MM.1S (cell line): ENCODE measurements around the gene CELF4.

Source experiments
- DNase-seq: peaks from one replicate; pipeline ENCODE4 v3.0.0-alpha.2; 2015
- H2AFZ ChIP-seq: fragments of 300-600 bp; sonication (generic); 2 replicates; pipeline ENCODE4 v1.6.0; 2016; ENCODE audit warnings: antibody characterized with exemption, low read length
- H3F3A ChIP-seq: fragments of 300-600 bp; sonication (generic); 2 replicates; pipeline ENCODE4 v1.6.1; 2016; ENCODE audit warnings: mild to moderate bottlenecking, antibody characterized with exemption, low read length, moderate library complexity, mixed read lengths; ENCODE audit not compliant: insufficient read depth
- H3K27ac ChIP-seq: fragments of 300-600 bp; sonication (generic); 2 replicates; pipeline ENCODE4 v1.5.1; 2016; ENCODE audit warnings: mild to moderate bottlenecking, low read length
- H3K27me3 ChIP-seq: fragments of 300-600 bp; sonication (generic); replicated peaks from 2 replicates; pipeline ENCODE4 v1.6.0; 2016; ENCODE audit warnings: low read length; ENCODE audit not compliant: insufficient read depth
- H3K36me3 ChIP-seq: fragments of 300-600 bp; sonication (generic); replicated peaks from 2 replicates; pipeline ENCODE4 v1.6.1; 2016; ENCODE audit warnings: mild to moderate bottlenecking, low read length, mixed read lengths; ENCODE audit not compliant: insufficient read depth
- H3K4me1 ChIP-seq: fragments of 300-600 bp; sonication (generic); 2 replicates; pipeline ENCODE4 v1.6.1; 2016; ENCODE audit warnings: low read length, mixed read lengths
- H3K4me2 ChIP-seq: fragments of 300-600 bp; sonication (generic); 2 replicates; pipeline ENCODE4 v1.6.0; 2016; ENCODE audit warnings: low read depth, low read length
- H3K4me3 ChIP-seq: fragments of 300-600 bp; sonication (generic); 2 replicates; pipeline ENCODE4 v1.5.1; 2016; ENCODE audit warnings: low read length, mixed read lengths
- H3K79me2 ChIP-seq: fragments of 300-600 bp; sonication (generic); 2 replicates; pipeline ENCODE4 v1.6.1; 2016; ENCODE audit warnings: mixed run types, low read length, mixed read lengths
- H3K9ac ChIP-seq: fragments of 300-600 bp; sonication (generic); 2 replicates; pipeline ENCODE4 v1.6.1; 2016; ENCODE audit warnings: low read length, mixed read lengths
- H3K9me2 ChIP-seq: fragments of 300-600 bp; sonication (generic); replicated peaks from 2 replicates; pipeline ENCODE4 v1.6.1; 2016; ENCODE audit warnings: mild to moderate bottlenecking, low read length, mixed read lengths; ENCODE audit not compliant: insufficient read depth
- H3K9me3 ChIP-seq: fragments of 300-600 bp; sonication (generic); replicated peaks from 2 replicates; pipeline ENCODE4 v1.6.1; 2016; ENCODE audit warnings: mild to moderate bottlenecking, low read length, mixed read lengths; ENCODE audit not compliant: insufficient read depth
- H4K20me1 ChIP-seq: fragments of 300-600 bp; sonication (generic); 2 replicates; pipeline ENCODE4 v1.6.1; 2016; ENCODE audit warnings: mild to moderate bottlenecking, low read length, moderate library complexity, mixed read lengths; ENCODE audit not compliant: insufficient read depth
- EZH2 ChIP-seq: fragments of 300-600 bp; sonication (generic); optimal IDR thresholded peaks from 2 replicates; pipeline ENCODE3; 2017; ENCODE audit warnings: low read depth, mild to moderate bottlenecking, antibody characterized with exemption, low read length, mixed read lengths
- EZH2phosphoT487 ChIP-seq: fragments of 300-600 bp; sonication (generic); IDR thresholded peaks from 2 replicates; pipeline ENCODE4 v1.6.1; 2018; ENCODE audit warnings: antibody characterized with exemption, low read length
- TF ChIP-seq, protein P1 (sequence below): fragments of 300-600 bp; sonication (generic); IDR thresholded peaks from 2 replicates; pipeline ENCODE4 v1.5.1; 2016; ENCODE audit warnings: antibody characterized with exemption, low read length, mixed read lengths

Gene CELF4

DNA sequence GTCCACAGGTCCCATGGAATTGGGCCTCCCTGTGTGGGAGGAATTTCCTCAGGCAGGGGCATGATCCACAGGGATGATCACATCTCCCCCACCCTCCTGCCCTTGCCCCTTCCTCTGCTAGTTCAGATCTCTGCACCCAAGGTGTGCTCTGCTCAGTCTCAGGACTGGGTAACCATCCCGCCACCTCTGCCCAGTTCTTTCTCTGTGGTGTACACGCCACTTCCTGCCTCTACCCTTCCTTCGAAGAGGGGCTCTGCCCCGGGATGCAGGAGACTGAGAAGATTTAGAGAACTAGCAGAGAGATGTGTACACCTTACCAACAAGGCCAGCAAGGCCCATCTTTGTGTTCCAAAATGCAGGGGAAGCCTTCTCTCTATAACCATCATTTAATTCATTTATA lies 160.4 kb downstream of the CELF4 start:
- no peaks in the 10 kb centered on the region for H3K27me3 ChIP-seq
- TF ChIP-seq EZH2phosphoT487 (no peak), EZH2 (no peak)
- TF ChIP-seq, protein P1, sequence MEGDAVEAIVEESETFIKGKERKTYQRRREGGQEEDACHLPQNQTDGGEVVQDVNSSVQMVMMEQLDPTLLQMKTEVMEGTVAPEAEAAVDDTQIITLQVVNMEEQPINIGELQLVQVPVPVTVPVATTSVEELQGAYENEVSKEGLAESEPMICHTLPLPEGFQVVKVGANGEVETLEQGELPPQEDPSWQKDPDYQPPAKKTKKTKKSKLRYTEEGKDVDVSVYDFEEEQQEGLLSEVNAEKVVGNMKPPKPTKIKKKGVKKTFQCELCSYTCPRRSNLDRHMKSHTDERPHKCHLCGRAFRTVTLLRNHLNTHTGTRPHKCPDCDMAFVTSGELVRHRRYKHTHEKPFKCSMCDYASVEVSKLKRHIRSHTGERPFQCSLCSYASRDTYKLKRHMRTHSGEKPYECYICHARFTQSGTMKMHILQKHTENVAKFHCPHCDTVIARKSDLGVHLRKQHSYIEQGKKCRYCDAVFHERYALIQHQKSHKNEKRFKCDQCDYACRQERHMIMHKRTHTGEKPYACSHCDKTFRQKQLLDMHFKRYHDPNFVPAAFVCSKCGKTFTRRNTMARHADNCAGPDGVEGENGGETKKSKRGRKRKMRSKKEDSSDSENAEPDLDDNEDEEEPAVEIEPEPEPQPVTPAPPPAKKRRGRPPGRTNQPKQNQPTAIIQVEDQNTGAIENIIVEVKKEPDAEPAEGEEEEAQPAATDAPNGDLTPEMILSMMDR, result no peak
- no peaks in the 10 kb centered on the region for H3K9me3 ChIP-seq
- H3K4me2 ChIP-seq, result no peak overlapping the region
- no peaks in the 10 kb centered on the region for H4K20me1 ChIP-seq
- H3K4me3 ChIP-seq, result no peak overlapping the region
- no peaks in the 10 kb centered on the region for H3F3A ChIP-seq
- no peak for DNase-seq
- peaks cover 23% of the 10 kb centered on the region for H3K4me1 ChIP-seq
- H3K27ac ChIP-seq, result no peak overlapping the region
- H2AFZ ChIP-seq, result no peak overlapping the region
- no peaks in the 10 kb centered on the region for H3K79me2 ChIP-seq
- no peak overlapping the region for H3K9ac ChIP-seq
- H3K36me3 ChIP-seq, result no peaks in the 10 kb centered on the region
- no peaks in the 10 kb centered on the region for H3K9me2 ChIP-seq

DNA sequence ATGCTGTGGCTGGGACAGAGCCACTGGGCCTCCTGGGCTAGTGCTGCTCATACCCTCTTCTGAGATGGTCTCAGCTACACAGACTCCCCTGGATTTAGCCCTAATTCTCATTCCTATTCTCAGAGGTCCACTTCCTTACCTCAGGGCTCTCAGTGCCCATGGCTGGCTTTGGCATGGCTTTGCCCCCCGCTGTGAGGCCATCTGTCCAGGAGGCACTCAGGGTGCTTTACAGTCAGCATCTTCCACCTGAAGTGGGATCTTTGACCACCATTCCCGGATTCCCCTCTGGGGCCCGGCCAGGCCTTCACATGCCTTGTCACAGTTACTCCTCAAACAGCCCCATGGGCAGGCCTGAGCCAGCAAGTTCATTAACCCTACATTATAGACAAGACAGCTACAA lies 161.8 kb downstream of the CELF4 start:
- no peaks in the 10 kb centered on the region for H3K36me3 ChIP-seq
- TF ChIP-seq, protein P1, result no peak
- TF ChIP-seq EZH2, result no peak
- no peak for TF ChIP-seq EZH2phosphoT487
- no peaks in the 10 kb centered on the region for H3K27me3 ChIP-seq
- peaks cover 23% of the 10 kb centered on the region for H3K4me1 ChIP-seq
- no peaks in the 10 kb centered on the region for H3K9me3 ChIP-seq
- H3K27ac ChIP-seq, result no peak overlapping the region
- no peaks in the 10 kb centered on the region for H4K20me1 ChIP-seq
- no peak overlapping the region for H3K4me3 ChIP-seq
- H3K9me2 ChIP-seq, result no peaks in the 10 kb centered on the region
- DNase-seq, result no peak
- no peak overlapping the region for H3K9ac ChIP-seq
- H3F3A ChIP-seq, result no peaks in the 10 kb centered on the region
- H2AFZ ChIP-seq, result peak overlapping the region; percentile 74; the same call in 1 of the 2 replicates
- H3K4me2 ChIP-seq, result no peak overlapping the region
- H3K79me2 ChIP-seq, result no peaks in the 10 kb centered on the region

DNA sequence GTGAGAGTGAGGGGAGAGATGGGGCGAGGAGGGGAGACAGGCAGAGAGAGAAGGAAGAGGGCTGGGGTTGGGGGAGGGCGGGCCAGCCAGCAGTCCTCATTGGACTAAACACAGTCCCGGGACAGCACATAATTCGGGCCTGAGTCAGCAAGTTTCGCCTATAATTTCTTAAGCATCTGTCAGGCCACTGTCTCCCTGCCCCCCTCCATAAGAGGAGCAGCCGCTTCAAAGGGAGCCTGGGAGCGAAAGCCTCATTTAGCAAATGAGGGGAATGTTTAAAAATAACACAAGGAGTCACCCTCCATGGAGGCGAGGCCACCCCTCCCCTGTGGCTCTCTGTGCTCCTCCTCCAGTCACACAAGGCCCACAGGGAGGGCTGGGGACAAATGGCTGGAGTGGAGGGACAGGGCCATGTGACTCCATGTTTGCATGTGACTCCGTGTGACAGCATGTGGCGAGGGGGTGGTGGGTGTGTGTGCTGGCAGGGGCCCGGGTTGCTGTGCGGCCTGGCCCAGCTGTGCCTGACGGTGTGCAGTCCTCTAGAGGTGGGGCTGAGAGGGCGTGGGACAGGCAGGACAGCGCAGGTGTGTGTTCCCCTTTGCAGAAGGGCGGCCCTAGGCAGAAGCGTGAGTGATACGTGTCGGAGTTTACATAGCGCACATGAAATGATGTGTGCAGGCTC lies 162.4 kb downstream of the CELF4 start:
- no peaks in the 10 kb centered on the region for H4K20me1 ChIP-seq
- no peaks in the 10 kb centered on the region for H3K9me3 ChIP-seq
- no peak overlapping the region for H3K4me3 ChIP-seq
- H3K4me2 ChIP-seq, result no peak overlapping the region
- DNase-seq, result peak; percentile 59
- no peaks in the 10 kb centered on the region for H3K79me2 ChIP-seq
- H3K9ac ChIP-seq, result no peak overlapping the region
- H3K4me1 ChIP-seq, result peaks cover 23% of the 10 kb centered on the region
- no peaks in the 10 kb centered on the region for H3K36me3 ChIP-seq
- H3F3A ChIP-seq, result no peaks in the 10 kb centered on the region
- TF ChIP-seq EZH2 (no peak), EZH2phosphoT487 (no peak)
- TF ChIP-seq, protein P1, result no peak
- H2AFZ ChIP-seq, result peak overlapping the region; percentile 74
- H3K9me2 ChIP-seq, result no peaks in the 10 kb centered on the region
- peak overlapping the region; percentile 34; the same call in 1 of the 2 replicates for H3K27ac ChIP-seq
- no peaks in the 10 kb centered on the region for H3K27me3 ChIP-seq
